Parathyroid adenoma (tissue), 2 donors: Measurements from ENCODE around the gene IQCE.

Experiments used
- H2AFZ ChIP-seq: fragments of 300-600 bp; sonication (generic); one replicate; pipeline ENCODE4 v1.7.0; 2017; ENCODE audit warnings: antibody characterized with exemption, mild to moderate bottlenecking
- H3K27ac ChIP-seq: fragments of 300-600 bp; sonication (generic); one replicate; pipeline ENCODE4 v1.7.0; 2017
- H3K27me3 ChIP-seq: fragments of 300-600 bp; sonication (generic); one replicate; pipeline ENCODE4 v1.7.0; 2017; ENCODE audit warnings: low read length; ENCODE audit not compliant: control insufficient read depth, insufficient read depth
- H3K36me3 ChIP-seq: fragments of 300-600 bp; sonication (generic); one replicate; pipeline ENCODE4 v1.7.0; 2017; ENCODE audit warnings: low read length; ENCODE audit not compliant: control insufficient read depth, insufficient read depth
- H3K4me1 ChIP-seq: fragments of 300-600 bp; sonication (generic); one replicate; pipeline ENCODE4 v1.7.0; 2017; ENCODE audit warnings: control low read depth
- H3K4me2 ChIP-seq: fragments of 300-600 bp; sonication (generic); one replicate; pipeline ENCODE4 v1.7.0; 2017; ENCODE audit warnings: low read length
- H3K4me3 ChIP-seq: fragments of 300-600 bp; sonication (generic); one replicate; pipeline ENCODE4 v1.7.0; 2017; ENCODE audit warnings: low read depth, low read length
- H3K79me2 ChIP-seq: fragments of 300-600 bp; sonication (generic); one replicate; pipeline ENCODE4 v1.7.0; 2017; ENCODE audit warnings: control low read depth
- H3K9ac ChIP-seq: fragments of 300-600 bp; sonication (generic); one replicate; pipeline ENCODE4 v1.7.0; 2017; ENCODE audit warnings: mild to moderate bottlenecking
- H3K9me3 ChIP-seq: fragments of 300-600 bp; sonication (generic); one replicate; pipeline ENCODE4 v1.7.0; 2017; ENCODE audit warnings: low read length; ENCODE audit not compliant: control insufficient read depth
- TF ChIP-seq, protein P1 (sequence below): fragments of 300-600 bp; sonication (generic); IDR thresholded peaks from one replicate; pipeline ENCODE4 v1.7.0; 2017; ENCODE audit warnings: antibody characterized with exemption, mild to moderate bottlenecking
- donor health status: primary hyperparathyroidism.

Gene IQCE, protein sequence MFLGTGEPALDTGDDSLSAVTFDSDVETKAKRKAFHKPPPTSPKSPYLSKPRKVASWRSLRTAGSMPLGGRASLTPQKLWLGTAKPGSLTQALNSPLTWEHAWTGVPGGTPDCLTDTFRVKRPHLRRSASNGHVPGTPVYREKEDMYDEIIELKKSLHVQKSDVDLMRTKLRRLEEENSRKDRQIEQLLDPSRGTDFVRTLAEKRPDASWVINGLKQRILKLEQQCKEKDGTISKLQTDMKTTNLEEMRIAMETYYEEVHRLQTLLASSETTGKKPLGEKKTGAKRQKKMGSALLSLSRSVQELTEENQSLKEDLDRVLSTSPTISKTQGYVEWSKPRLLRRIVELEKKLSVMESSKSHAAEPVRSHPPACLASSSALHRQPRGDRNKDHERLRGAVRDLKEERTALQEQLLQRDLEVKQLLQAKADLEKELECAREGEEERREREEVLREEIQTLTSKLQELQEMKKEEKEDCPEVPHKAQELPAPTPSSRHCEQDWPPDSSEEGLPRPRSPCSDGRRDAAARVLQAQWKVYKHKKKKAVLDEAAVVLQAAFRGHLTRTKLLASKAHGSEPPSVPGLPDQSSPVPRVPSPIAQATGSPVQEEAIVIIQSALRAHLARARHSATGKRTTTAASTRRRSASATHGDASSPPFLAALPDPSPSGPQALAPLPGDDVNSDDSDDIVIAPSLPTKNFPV

DNA sequence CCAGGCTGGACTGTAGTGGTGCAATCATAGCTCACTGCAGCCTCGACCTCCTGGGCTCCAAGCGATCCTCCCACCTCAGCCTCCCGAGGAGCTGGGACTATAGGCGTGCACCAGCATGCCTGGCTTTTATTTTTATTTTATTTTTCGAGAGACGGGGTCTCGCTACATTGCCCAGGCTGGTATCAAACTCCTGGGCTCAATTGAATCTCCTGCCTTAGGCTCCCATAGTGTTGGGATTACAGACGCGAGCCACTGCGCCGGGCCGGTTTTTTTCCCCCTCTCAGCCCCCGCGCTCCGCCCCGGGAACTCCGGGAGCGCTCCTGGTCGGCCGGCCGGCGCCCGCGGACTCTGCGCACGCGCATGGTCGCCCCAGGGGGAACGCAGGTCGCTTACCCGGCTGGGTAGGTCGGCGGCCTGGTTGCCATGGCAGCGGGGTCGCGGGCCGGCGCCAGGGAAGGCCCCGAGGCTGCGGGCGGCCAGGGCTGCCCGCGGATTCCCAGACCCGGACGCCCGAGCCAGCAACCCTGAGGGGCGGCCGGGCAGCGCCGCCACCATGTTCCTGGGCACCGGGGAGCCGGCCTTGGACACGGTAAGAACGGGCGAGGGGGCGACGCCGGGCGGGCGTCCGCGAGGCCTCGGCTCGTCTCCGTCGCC lies at the start of gene IQCE:
Gene IQCE, plus strand, starts transcription at position 351 of the 654 bp plus-strand sequence. Its CDS starts 203 bp downstream, at position 554.
- Histone ChIP-seq H3K9ac (peak within 1 kb of the TSS; percentile 73), H3K27ac (peak within 1 kb of the TSS; percentile 9), H3K79me2 (peaks cover 19% of the 10 kb centered on the region), H3K36me3 (no peaks in the 10 kb centered on the region), H2AFZ (peak within 1 kb of the TSS; percentile 86), H3K9me3 (no peaks in the 10 kb centered on the region), H3K4me3 (peak within 1 kb of the TSS; percentile 81), H3K4me1 (peaks cover 8% of the 10 kb centered on the region), H3K4me2 (peak within 1 kb of the TSS; percentile 85), H3K27me3 (no peaks in the 10 kb centered on the region)
- TF ChIP-seq, protein P1, sequence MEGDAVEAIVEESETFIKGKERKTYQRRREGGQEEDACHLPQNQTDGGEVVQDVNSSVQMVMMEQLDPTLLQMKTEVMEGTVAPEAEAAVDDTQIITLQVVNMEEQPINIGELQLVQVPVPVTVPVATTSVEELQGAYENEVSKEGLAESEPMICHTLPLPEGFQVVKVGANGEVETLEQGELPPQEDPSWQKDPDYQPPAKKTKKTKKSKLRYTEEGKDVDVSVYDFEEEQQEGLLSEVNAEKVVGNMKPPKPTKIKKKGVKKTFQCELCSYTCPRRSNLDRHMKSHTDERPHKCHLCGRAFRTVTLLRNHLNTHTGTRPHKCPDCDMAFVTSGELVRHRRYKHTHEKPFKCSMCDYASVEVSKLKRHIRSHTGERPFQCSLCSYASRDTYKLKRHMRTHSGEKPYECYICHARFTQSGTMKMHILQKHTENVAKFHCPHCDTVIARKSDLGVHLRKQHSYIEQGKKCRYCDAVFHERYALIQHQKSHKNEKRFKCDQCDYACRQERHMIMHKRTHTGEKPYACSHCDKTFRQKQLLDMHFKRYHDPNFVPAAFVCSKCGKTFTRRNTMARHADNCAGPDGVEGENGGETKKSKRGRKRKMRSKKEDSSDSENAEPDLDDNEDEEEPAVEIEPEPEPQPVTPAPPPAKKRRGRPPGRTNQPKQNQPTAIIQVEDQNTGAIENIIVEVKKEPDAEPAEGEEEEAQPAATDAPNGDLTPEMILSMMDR: no peak

DNA sequence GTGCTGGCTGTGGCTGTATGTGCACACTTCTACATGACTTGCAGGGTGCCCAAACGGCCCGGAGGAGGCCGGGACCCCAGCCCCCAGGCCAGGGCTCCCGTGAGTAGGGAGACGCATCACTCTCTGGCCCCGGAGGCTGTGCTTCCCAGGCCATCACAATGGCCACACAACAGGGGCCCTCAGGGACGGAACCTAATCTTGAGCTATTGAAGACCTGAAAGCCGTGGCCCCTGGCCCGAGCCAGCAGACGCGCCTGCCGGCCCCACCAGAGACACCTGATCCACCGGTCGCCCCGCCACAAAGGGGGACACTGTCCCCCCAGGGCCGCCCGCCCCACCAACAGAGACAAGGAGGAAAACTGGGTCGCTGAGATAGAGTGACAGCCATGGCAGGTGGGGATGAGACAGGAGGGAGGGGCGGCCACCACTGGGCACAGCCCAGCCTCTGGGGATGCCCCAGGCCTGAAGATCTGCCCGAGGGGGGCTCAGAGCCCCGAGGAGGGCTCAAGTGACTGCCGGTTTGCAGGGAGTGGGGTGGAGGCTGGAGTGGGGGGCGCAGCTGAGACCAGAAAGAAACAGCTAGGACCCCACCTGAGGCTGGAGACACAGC lies 49.4 kb upstream of the IQCE start:
- H3K9ac ChIP-seq: no peak overlapping the region
- no peak overlapping the region for H2AFZ ChIP-seq
- H3K27ac ChIP-seq: no peak overlapping the region
- H3K27me3 ChIP-seq: no peaks in the 10 kb centered on the region
- no peak overlapping the region for H3K4me2 ChIP-seq
- H3K79me2 ChIP-seq: no peaks in the 10 kb centered on the region
- H3K36me3 ChIP-seq: no peaks in the 10 kb centered on the region
- H3K4me1 ChIP-seq: no peaks in the 10 kb centered on the region
- H3K4me3 ChIP-seq: no peak overlapping the region
- TF ChIP-seq, protein P1: no peak
- H3K9me3 ChIP-seq: no peaks in the 10 kb centered on the region

DNA sequence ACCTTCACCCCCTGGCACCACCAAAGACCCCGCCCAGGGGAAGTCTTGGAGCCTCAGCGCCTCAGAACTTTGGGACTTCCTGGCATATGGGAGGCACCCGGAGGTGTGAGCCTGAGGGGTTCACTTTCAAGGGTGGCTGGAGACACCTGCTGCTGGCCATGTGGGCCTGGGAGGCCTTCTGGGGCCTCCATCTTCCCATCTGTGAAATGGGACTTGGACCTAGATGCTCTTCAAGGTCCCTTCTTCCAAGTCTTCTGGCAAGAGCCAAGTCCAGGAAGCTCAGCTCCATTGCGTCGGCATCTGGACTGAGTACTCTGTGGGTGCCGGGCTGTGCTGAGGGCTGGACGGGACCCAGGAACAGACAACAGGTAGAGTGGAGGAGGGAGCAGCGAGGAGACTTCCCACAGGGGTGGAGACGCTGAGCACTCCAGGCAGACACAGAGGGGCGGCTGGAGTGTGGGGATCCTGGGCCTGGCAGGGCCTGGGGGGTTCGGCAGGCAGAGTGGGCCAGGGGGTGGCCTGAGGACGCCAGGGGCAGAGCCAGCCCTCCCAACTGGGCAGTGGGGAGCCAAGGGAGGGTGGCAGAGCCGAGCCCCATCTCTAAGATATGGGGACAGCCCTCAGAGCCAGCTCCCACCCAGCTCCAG lies 48.5 kb upstream of the IQCE start:
- Histone ChIP-seq H3K4me2 (no peak overlapping the region), H3K9ac (no peak overlapping the region), H3K36me3 (no peaks in the 10 kb centered on the region), H2AFZ (no peak overlapping the region), H3K4me3 (no peak overlapping the region), H3K27me3 (no peaks in the 10 kb centered on the region), H3K4me1 (no peaks in the 10 kb centered on the region), H3K79me2 (no peaks in the 10 kb centered on the region), H3K9me3 (no peaks in the 10 kb centered on the region), H3K27ac (no peak overlapping the region)
- TF ChIP-seq, protein P1: no peak

DNA sequence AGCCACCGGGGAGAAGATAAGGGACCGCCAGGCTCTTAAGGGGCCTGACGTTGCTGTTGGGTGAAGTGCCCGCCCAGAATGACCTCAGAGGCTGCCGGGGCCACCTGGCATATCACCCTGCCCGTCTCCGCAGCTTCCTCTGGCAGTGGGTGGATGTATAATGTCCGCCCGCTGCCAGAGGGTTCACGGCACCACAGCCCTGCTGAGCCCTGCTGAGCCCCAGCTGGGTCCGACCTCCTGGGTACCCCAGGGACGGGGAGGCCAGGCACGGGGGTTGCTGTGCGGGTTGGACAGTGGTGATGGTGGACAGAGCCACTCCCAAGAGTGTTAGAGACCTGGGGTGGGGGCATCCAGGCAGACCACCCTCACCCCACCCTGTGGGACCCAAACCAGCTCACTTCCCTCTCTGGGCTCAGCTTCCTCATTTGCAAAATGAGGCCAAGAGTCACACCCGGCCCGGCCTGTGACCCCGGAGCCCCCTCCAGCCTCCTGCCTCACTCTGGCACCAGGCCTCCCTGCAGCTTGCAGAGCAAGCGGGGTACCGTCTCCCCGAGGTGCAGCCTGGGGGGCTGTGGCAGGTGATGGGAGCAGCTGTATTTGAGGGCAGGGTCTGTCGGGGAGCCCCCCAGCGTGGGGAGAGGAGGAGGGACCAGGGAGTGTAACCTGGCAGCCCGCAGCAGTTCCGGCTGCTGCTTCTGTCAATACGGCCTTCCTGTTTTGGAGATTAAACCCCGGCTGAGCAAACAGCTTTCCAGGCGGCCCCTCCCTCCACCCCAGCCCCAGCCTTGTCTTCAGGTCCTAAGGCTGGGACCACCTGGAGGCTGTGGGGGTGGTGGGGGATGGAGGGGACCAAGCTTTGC lies 47.6 kb upstream of the IQCE start:
- Histone ChIP-seq H3K9ac (no peak overlapping the region), H2AFZ (no peak overlapping the region), H3K4me2 (no peak overlapping the region), H3K4me3 (no peak overlapping the region), H3K36me3 (no peaks in the 10 kb centered on the region), H3K4me1 (no peaks in the 10 kb centered on the region), H3K9me3 (no peaks in the 10 kb centered on the region), H3K27me3 (no peaks in the 10 kb centered on the region), H3K79me2 (no peaks in the 10 kb centered on the region), H3K27ac (no peak overlapping the region)
- TF ChIP-seq, protein P1: no peak
